LNCAP (cell line): ENCODE measurements around the gene EFCAB6.

Source experiments
- TF ChIP-seq, protein P1 (sequence below): fragments of 450-650 bp; IDR thresholded peaks from 2 replicates; pipeline ENCODE4 v1.5.1; 2017; ENCODE audit warnings: mild to moderate bottlenecking

The EFCAB6 gene

GRCh38 chr22:43546186-43546585 lies 265.9 kb downstream of the EFCAB6 start:
- TF ChIP-seq, protein P1, sequence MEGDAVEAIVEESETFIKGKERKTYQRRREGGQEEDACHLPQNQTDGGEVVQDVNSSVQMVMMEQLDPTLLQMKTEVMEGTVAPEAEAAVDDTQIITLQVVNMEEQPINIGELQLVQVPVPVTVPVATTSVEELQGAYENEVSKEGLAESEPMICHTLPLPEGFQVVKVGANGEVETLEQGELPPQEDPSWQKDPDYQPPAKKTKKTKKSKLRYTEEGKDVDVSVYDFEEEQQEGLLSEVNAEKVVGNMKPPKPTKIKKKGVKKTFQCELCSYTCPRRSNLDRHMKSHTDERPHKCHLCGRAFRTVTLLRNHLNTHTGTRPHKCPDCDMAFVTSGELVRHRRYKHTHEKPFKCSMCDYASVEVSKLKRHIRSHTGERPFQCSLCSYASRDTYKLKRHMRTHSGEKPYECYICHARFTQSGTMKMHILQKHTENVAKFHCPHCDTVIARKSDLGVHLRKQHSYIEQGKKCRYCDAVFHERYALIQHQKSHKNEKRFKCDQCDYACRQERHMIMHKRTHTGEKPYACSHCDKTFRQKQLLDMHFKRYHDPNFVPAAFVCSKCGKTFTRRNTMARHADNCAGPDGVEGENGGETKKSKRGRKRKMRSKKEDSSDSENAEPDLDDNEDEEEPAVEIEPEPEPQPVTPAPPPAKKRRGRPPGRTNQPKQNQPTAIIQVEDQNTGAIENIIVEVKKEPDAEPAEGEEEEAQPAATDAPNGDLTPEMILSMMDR, result no peak

- TF ChIP-seq, protein P1, result no peak
Observed at GRCh38 chr22:43544289-43544673, 267.8 kb downstream of the EFCAB6 start.

GRCh38 chr22:43543522-43544288 lies 268.4 kb downstream of the EFCAB6 start:
- TF ChIP-seq, protein P1, result no peak

- TF ChIP-seq, protein P1, result no peak
Observed at GRCh38 chr22:43542681-43543521, 269.2 kb downstream of the EFCAB6 start.

DNA sequence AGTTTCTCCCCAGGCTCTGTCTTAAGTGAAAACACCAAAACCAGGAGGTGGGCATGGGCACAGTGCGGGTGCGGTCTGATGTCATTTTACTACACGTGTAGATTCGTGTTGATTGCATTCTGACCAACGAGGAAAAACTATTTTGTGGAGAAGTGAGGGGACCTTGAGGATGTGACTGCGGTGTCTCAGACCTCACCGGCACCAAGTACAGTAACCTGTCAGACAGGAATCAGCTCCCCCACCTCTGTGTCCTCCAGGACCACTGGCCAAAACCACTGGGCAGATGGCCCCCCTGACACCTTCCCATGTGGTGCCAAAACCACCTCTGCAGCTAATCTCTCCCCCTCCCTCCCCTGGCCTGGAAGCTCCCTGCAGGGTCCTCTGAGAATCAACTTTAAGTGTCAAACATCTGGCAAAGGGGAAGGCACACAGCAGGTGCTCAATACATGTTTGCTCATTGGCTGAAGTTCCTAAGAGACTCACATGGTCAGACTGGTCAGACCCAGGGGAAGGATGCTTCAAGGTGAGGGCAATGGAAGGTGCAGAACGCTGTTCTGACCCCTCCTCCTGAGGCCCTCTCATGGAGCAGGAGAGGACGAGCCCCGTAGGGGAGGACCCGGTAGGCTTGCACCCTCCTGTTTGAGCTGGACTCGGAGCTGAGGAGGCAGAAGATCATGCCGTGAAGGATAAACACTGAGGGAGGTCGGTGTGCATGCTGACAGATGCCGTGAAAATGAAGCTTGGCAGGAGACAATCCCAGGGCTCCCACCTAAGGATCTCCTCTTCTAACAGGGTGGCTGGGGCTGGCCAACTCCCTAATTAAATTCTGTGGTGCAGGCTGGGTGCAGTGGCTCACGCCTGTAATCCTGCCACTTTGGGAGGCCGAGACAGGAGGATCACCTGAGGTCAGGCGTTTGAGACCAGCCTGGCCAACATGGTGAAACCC lies 270.4 kb downstream of the EFCAB6 start:
- TF ChIP-seq, protein P1, result no peak

- TF ChIP-seq, protein P1, result no peak
Observed at GRCh38 chr22:43541022-43541421, 271.1 kb downstream of the EFCAB6 start.

- TF ChIP-seq, protein P1, result no peak
Observed at GRCh38 chr22:43540529-43540923, 271.6 kb downstream of the EFCAB6 start.
